ENCODE results near the gene ELL2.
"Not testable (repeated sequence)": the region's sequence is repeated elsewhere in the genome, so short reads cannot be mapped to it uniquely, and the experiment has no call there.

ELL2 gene

GRCh38 chr5:95930141-95930930 is 31.3 kb downstream of the ELL2 start:
- no peak for DNase-seq (ENCODE audit: low read depth)

- no peak for DNase-seq (ENCODE audit: low read depth)
These were observed 32.9 kb downstream of the ELL2 start for GRCh38 chr5:95928724-95929253.

- no peak for DNase-seq (ENCODE audit: low read depth)
These were observed 33.5 kb downstream of the ELL2 start for GRCh38 chr5:95927927-95928723.

- DNase-seq (ENCODE audit: low read depth) = not testable (repeated sequence)
These were observed 34.4 kb downstream of the ELL2 start for GRCh38 chr5:95927300-95927699.

- no peak for DNase-seq (ENCODE audit: low read depth)
These were observed 35.7 kb downstream of the ELL2 start for GRCh38 chr5:95925939-95926338.

GRCh38 chr5:95925378-95925744 is 36.3 kb downstream of the ELL2 start:
- no peak for DNase-seq (ENCODE audit: low read depth)

- no peak for DNase-seq (ENCODE audit: low read depth)
These were observed 36.8 kb downstream of the ELL2 start for GRCh38 chr5:95924720-95925377.

- no peak for DNase-seq (ENCODE audit: low read depth)
These were observed 37.6 kb downstream of the ELL2 start for GRCh38 chr5:95923918-95924544.

- no peak for DNase-seq (ENCODE audit: low read depth)
These were observed 38.9 kb downstream of the ELL2 start for GRCh38 chr5:95922798-95923197.

- DNase-seq (ENCODE audit: low read depth) = no peak
These were observed 40.1 kb downstream of the ELL2 start for GRCh38 chr5:95921501-95921900.

GRCh38 chr5:95920822-95921221 is 40.8 kb downstream of the ELL2 start:
- no peak for DNase-seq (ENCODE audit: low read depth)

- DNase-seq (ENCODE audit: low read depth) = no peak
These were observed 42.0 kb downstream of the ELL2 start for GRCh38 chr5:95919658-95920057.

GRCh38 chr5:95918421-95919006 is 43.1 kb downstream of the ELL2 start:
- no peak for DNase-seq (ENCODE audit: low read depth)

- no peak for DNase-seq (ENCODE audit: low read depth)
These were observed 44.4 kb downstream of the ELL2 start for GRCh38 chr5:95917207-95917606.

GRCh38 chr5:95916687-95917085 is 45.0 kb downstream of the ELL2 start:
- no peak for DNase-seq (ENCODE audit: low read depth)

- no peak for DNase-seq (ENCODE audit: low read depth)
These were observed 45.5 kb downstream of the ELL2 start for GRCh38 chr5:95915999-95916686.

- DNase-seq (ENCODE audit: low read depth) = no peak
These were observed 48.0 kb downstream of the ELL2 start for GRCh38 chr5:95913663-95914062.

GRCh38 chr5:95912029-95912428 is 49.6 kb downstream of the ELL2 start:
- DNase-seq (ENCODE audit: low read depth) = no peak

GRCh38 chr5:95910521-95910920 is 51.1 kb downstream of the ELL2 start:
- no peak for DNase-seq (ENCODE audit: low read depth)

- no peak for DNase-seq (ENCODE audit: low read depth)
These were observed 51.9 kb downstream of the ELL2 start for GRCh38 chr5:95909738-95910137.

- no peak for DNase-seq (ENCODE audit: low read depth)
These were observed 52.9 kb downstream of the ELL2 start for GRCh38 chr5:95908799-95909198.
